NCI-H2227 (cell line): ENCODE results near the gene ZC3H4.

ENCODE experiments used
- DNase-seq: peaks from one replicate; lab custom pipeline; 2025; ENCODE audit not compliant: unreplicated experiment; lab: John Stamatoyannopoulos, UW

The ZC3H4 gene

GRCh38 chr19:47134545-47134944 is 21.0 kb upstream of the ZC3H4 start:
- DNase-seq = no peak

DNA sequence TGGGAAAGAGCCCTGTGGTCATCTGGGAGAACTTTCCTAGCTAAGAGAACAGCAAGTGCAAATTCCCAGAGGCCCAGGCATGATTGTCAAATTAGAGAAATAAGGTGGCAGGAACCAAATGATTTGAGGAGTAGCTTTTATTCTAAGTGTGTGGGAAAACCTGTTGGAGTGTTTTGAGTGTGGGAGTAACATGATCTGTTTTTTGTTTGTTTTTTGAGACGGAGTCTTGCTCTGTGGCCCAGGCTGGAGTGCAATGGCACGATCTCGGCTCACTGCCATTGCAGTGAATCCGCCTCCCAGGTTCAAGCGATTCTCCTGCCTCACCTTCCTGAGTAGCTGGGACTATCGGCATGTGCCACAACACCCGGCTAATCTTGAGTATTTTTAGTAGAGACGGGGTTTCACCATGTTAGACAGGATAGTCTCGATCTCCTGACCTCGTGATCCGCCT is 19.5 kb upstream of the ZC3H4 start:
- no peak for DNase-seq

DNA sequence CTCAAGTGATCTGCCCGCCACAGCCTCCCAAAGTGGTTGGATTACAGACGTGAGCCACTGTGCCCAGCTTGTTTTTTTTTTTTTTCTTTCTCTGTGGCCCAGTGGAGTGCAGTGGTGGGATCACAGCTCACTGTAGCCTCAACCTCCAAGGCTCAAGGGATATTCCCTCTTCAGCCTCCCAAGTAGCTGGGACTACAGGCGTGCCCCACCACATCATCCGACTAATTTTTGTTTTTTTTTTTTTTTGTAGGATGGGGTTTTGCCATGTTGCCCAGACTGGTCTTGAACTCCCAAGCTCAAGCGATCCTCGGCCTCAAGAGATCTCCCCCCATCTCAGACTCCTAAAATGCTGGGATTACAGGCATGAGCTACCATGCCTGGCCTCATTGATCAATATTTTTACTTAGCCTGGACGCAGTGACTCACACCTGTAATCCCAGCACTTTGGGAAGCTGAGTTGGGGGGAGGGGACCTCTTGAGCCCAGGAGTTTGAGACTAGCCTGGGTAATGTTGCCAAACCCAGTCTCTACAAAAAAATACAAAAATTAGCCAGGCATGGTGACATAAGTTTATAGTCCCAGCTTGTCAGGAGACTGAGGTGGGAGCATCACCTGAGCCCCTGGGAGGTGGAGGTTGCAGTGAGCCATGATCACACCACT is 18.7 kb upstream of the ZC3H4 start:
- DNase-seq = no peak

- DNase-seq = peak; percentile 98
Observed at GRCh38 chr19:47130589-47131227, 17.1 kb upstream of the ZC3H4 start, which contains the start of gene SAE1. Gene SAE1 (plus strand): TSS chr19:47130835. CDS start chr19:47130931, 96 bp downstream.

DNA sequence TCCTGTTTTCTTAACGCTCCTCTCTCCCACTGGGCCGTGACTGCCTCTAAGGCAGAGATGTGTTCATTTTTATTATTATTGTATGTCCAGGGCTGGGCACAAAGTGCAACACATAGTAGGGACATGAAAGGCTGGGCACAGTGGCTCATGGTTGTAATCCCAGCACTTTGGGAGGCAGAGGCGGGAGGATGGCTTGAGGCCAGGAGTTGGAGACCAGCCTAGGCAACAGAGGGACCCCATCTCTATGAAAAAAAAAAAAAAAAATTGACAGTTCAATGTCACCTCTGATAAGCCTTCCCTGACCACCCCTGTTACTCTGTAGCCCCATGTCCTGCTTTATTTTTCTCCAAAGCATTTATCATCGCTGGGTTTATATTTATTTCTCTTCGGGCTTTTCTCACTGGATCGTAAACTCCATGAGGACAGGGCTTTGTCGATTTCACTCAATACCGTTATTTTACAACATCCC is 16.6 kb upstream of the ZC3H4 start:
- DNase-seq = no peak

- DNase-seq = no peak
Observed at GRCh38 chr19:47129579-47129978, 16.0 kb upstream of the ZC3H4 start.

DNA sequence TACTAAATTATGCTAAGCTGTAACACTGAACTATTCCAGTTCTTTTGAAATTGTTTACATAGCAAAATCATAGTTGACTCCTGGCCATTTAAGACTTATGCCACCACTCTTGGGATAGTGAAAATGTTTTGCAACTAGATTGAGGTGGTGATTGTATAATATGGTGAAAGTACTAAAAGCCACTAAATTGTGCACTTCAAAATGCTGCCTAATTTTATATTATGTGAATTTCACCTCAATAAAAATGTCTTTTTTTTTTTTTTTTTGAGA is 12.0 kb upstream of the ZC3H4 start:
- DNase-seq = no peak

GRCh38 chr19:47124937-47125668 is 11.5 kb upstream of the ZC3H4 start:
- DNase-seq = peak; percentile 82

GRCh38 chr19:47123406-47123805 is 9.8 kb upstream of the ZC3H4 start:
- DNase-seq = no peak

DNA sequence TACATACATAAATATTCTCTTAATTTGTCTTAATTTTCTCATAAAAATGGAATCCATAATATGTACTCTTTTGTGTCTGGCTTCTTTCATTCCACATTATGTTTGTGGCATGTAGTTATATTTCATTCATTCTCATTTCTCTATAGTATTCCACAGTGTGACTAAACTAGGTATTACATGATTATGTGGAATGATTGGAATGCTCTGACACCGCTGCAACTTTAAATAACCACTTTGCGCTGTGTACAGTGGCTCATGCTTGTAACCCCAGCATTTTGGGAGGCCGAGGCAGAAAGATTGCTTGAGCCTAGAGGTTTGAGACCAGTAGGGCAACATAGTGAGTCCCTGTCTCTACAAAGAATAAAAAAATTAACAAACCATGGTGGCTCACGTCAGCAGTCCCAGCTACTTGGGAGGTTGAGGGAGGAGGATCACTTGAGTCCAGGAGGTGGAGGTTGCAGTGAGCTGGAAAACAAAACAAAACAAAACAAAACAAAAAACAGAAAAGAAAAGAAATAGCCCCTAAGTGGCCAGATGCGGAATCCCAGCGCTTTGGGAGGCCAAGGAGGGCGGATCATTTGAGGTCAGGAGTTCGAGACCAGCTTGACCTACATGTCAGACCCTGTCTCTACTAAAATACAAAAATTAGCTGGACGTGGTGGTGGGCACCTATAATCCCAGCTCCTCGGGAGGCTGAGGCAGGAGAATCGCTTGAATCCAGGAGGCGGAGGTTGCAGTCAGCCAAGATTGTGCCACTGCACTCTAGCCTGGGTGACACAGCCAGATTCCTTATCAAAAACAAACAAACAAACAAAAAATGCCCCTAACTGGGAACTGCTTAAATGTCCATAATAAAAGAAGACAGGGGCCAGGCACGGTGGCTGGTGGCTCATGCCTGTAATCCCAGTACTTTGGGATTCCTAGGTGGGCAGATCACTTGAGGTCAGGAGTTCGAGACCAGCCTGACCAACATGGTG is 9.1 kb upstream of the ZC3H4 start:
- DNase-seq = no peak

DNA sequence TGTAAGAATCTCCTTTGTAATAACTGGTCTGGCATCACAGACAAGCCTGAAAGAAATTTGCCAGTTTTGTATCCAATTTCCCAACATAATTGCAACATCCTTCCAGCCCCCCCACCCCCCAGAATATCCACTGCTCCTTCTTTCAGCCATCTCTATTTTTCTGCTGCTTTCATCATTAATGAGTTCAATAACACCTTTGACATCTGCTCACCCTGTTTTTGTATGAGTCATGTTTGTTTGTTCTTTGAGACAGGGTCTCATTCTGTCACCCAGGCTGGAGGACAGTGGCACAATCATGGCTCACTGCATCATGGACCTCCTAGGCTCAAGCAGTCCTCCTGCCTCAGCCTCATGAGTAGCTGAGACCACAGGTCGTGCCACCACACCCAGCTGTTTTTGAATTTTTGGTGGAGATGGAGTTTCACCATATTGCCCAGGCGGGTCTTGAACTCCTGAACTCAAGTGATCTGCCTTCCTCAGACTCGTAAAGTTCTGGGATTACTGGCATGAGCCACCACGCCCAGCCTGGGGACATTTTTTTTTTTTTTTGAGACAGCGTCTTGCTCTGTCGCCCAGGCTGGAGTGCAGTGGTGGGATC is 7.0 kb upstream of the ZC3H4 start:
- no peak for DNase-seq

- peak; percentile 39 for DNase-seq
Observed at GRCh38 chr19:47113850-47114651, 475 bp upstream of the ZC3H4 start.

DNA sequence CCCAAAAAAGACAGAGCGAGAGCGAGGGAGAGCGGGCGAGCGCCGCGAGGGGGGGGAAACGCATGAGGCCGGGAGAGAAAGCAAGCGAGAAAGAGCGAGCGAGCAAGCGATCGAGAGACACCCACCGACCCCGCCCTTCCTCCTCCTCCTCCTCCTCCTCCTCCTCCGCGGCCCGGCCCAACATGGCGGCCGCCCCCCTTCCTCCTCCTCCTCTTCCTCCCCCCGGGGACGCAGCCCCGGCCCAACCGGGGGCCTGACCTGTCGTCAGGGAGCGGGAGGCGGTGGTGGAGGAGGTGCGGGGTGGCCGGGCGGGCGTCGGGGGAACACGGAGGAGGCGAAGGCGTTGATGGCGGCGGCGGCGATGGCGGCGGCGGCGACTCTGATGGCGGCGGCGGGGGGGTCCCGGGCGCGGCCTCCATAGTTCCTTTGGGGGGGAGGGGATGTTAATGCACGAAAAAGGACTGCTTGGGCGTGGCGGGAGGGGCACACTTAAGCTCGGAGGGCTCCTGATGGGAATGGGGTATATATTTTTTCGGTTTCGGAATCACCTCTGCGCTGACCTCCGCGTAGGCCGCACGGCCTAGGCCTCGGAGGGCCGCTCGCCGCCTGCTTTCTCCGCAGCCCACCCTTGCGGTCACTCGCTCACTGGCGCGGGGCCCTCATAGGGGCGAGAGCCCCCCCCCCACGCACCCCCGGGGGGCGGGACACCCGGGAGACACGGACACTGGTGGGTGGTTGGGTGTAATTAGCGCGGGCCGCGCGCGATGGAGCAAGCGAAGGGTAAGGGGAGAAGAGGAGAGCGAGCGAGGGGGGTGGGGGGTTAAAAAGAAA is 1.2 kb downstream of the ZC3H4 start:
- DNase-seq = peak; percentile 63

- DNase-seq = no peak
Observed at GRCh38 chr19:47111682-47112165, 1.9 kb downstream of the ZC3H4 start.

- DNase-seq = peak; percentile 18
Observed at GRCh38 chr19:47111006-47111621, 2.5 kb downstream of the ZC3H4 start.

- peak; percentile 16 for DNase-seq
Observed at GRCh38 chr19:47110521-47111005, 3.0 kb downstream of the ZC3H4 start.

- DNase-seq = peak; percentile 21
Observed at GRCh38 chr19:47109541-47110375, 3.8 kb downstream of the ZC3H4 start.
